NCI-H1092 treated with DMSO at 0.1 percent for 48 hours (cell line): ENCODE results near the gene DLGAP1.
A peak's percentile ranks its signal among the peaks of the same experiment; 100 is the strongest.

Source experiments
- DNase-seq: peaks from one replicate; lab custom pipeline; 2025; lab: John Stamatoyannopoulos, UW

Gene DLGAP1

GRCh38 chr18:3993941-3994687, 461.0 kb downstream of the DLGAP1 start:
- DNase-seq, result peak; percentile 2

- DNase-seq, result no peak
Observed at GRCh38 chr18:3985664-3986063, 469.4 kb downstream of the DLGAP1 start.

GRCh38 chr18:3985020-3985419, 470.1 kb downstream of the DLGAP1 start:
- no peak for DNase-seq

GRCh38 chr18:3984163-3984757, 470.8 kb downstream of the DLGAP1 start:
- DNase-seq, result no peak

- DNase-seq, result no peak
Observed at GRCh38 chr18:3983351-3983969, 471.6 kb downstream of the DLGAP1 start.

GRCh38 chr18:3982541-3982940, 472.6 kb downstream of the DLGAP1 start:
- no peak for DNase-seq

- no peak for DNase-seq
Observed at GRCh38 chr18:3979024-3979423, 476.1 kb downstream of the DLGAP1 start.

- no peak for DNase-seq
Observed at GRCh38 chr18:3973191-3973850, 481.8 kb downstream of the DLGAP1 start.

- no peak for DNase-seq
Observed at GRCh38 chr18:3972291-3972930, 482.7 kb downstream of the DLGAP1 start.

GRCh38 chr18:3970929-3971328, 484.2 kb downstream of the DLGAP1 start:
- no peak for DNase-seq

GRCh38 chr18:3967359-3968180, 487.5 kb downstream of the DLGAP1 start:
- no peak for DNase-seq

- no peak for DNase-seq
Observed at GRCh38 chr18:3966642-3967358, 488.3 kb downstream of the DLGAP1 start.

GRCh38 chr18:3966246-3966641, 488.9 kb downstream of the DLGAP1 start:
- no peak for DNase-seq

- no peak for DNase-seq
Observed at GRCh38 chr18:3960977-3961376, 494.1 kb downstream of the DLGAP1 start.

GRCh38 chr18:3960142-3960541, 495.0 kb downstream of the DLGAP1 start:
- no peak for DNase-seq

GRCh38 chr18:3952031-3952430, 503.1 kb downstream of the DLGAP1 start:
- no peak for DNase-seq

- no peak for DNase-seq
Observed at GRCh38 chr18:3950668-3951404, 504.3 kb downstream of the DLGAP1 start.

GRCh38 chr18:3948958-3949357, 506.1 kb downstream of the DLGAP1 start:
- no peak for DNase-seq

- DNase-seq, result no peak
Observed at GRCh38 chr18:3947383-3947782, 507.7 kb downstream of the DLGAP1 start.

- DNase-seq, result no peak
Observed at GRCh38 chr18:3935305-3935704, 519.8 kb downstream of the DLGAP1 start.
